Suprapubic skin (tissue), 4 donors: ENCODE data around the gene SLF2.

Experiments
- POLR2A ChIP-seq, 2 donors: fragments of 450-650 bp; IDR thresholded peaks; one replicate each; pipeline ENCODE4 v1.6.1; 2017; ENCODE audit warnings: antibody characterized with exemption in 2 of 2, mild to moderate bottlenecking in 2 of 2, moderate library complexity in 2 of 2
- POLR2AphosphoS5 ChIP-seq, 3 donors: sonication (generic); formaldehyde crosslinking; IDR thresholded peaks; one replicate each; pipeline ENCODE4 v1.6.1; 2017; ENCODE audit warnings: antibody characterized with exemption in 3 of 3
- TF ChIP-seq, protein P1 (sequence below), 2 donors: fragments of 200-600 bp in 1 of 2; fragments of 450-650 bp in 1 of 2; sonication (generic) in 1 of 2; IDR thresholded peaks; one replicate each; pipeline ENCODE4 v1.5.1; 2016 to 2019; ENCODE audit warnings: antibody characterized with exemption in 2 of 2, mild to moderate bottlenecking in 1 of 2, moderate library complexity in 1 of 2

DNA sequence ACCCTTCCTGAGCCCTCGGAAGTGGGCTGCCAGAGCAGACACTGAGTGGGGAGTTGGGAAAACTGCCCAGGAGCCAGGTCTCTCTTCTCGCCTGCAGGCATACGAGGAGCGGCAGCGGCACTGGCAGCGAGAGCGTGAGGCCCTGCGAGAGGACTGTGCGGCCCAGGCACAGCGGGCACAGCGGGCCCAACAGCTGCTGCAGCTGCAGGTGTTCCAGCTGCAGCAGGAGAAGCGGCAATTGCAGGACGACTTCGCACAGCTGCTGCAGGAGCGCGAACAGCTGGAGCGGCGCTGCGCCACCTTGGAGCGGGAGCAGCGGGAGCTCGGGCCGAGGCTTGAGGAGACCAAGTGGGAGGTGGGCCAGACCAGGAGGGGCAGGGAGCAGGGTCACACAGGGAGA lies 92.6 kb downstream of the SLF2 start:
- TF ChIP-seq, protein P1, sequence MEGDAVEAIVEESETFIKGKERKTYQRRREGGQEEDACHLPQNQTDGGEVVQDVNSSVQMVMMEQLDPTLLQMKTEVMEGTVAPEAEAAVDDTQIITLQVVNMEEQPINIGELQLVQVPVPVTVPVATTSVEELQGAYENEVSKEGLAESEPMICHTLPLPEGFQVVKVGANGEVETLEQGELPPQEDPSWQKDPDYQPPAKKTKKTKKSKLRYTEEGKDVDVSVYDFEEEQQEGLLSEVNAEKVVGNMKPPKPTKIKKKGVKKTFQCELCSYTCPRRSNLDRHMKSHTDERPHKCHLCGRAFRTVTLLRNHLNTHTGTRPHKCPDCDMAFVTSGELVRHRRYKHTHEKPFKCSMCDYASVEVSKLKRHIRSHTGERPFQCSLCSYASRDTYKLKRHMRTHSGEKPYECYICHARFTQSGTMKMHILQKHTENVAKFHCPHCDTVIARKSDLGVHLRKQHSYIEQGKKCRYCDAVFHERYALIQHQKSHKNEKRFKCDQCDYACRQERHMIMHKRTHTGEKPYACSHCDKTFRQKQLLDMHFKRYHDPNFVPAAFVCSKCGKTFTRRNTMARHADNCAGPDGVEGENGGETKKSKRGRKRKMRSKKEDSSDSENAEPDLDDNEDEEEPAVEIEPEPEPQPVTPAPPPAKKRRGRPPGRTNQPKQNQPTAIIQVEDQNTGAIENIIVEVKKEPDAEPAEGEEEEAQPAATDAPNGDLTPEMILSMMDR (IDR thresholded peaks at IDR 0.05), result no peak
- TF ChIP-seq POLR2AphosphoS5 (IDR thresholded peaks at IDR 0.05) (no peak), POLR2A (IDR thresholded peaks at IDR 0.05) (no peak)
